ENCODE data around the gene TROAP. TPM values are rescaled to one million over a fixed set of nuclear protein-coding genes. Genes with fewer than 3 reads are reported as not detected.

TROAP gene
- total and polyA plus RNA-seq, 2 experiments from 2014 or later = 46.4 to 47.5 TPM

DNA sequence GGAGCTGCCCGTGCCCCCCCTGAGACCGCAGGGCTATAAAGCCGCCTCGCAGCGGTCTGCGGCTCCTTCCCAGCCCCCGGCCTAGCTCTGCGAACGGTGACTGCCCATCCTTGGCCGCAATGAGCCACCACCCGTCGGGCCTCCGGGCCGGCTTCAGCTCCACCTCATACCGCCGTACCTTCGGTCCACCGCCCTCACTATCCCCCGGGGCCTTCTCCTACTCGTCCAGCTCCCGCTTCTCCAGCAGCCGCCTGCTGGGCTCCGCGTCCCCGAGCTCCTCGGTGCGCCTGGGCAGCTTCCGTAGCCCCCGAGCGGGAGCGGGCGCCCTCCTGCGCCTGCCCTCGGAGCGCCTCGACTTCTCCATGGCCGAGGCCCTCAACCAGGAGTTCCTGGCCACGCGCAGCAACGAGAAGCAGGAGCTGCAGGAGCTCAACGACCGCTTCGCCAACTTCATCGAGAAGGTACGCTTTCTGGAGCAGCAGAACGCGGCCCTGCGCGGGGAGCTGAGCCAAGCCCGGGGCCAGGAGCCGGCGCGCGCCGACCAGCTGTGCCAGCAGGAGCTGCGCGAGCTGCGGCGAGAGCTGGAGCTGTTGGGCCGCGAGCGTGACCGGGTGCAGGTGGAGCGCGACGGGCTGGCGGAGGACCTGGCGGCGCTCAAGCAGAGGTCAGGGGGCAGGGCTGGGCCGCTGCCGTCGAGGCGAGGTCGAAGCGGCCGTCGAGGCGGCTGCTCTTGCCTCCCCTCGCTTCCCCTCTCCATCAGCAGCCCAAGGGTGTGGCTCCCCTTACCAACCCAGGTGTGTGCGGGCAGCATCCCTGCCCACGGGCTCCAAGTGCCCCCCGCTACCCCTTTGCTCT lies 27.7 kb upstream of the TROAP start, which contains the start of gene PRPH (continued):
- TF ChIP-seq, protein P1, sequence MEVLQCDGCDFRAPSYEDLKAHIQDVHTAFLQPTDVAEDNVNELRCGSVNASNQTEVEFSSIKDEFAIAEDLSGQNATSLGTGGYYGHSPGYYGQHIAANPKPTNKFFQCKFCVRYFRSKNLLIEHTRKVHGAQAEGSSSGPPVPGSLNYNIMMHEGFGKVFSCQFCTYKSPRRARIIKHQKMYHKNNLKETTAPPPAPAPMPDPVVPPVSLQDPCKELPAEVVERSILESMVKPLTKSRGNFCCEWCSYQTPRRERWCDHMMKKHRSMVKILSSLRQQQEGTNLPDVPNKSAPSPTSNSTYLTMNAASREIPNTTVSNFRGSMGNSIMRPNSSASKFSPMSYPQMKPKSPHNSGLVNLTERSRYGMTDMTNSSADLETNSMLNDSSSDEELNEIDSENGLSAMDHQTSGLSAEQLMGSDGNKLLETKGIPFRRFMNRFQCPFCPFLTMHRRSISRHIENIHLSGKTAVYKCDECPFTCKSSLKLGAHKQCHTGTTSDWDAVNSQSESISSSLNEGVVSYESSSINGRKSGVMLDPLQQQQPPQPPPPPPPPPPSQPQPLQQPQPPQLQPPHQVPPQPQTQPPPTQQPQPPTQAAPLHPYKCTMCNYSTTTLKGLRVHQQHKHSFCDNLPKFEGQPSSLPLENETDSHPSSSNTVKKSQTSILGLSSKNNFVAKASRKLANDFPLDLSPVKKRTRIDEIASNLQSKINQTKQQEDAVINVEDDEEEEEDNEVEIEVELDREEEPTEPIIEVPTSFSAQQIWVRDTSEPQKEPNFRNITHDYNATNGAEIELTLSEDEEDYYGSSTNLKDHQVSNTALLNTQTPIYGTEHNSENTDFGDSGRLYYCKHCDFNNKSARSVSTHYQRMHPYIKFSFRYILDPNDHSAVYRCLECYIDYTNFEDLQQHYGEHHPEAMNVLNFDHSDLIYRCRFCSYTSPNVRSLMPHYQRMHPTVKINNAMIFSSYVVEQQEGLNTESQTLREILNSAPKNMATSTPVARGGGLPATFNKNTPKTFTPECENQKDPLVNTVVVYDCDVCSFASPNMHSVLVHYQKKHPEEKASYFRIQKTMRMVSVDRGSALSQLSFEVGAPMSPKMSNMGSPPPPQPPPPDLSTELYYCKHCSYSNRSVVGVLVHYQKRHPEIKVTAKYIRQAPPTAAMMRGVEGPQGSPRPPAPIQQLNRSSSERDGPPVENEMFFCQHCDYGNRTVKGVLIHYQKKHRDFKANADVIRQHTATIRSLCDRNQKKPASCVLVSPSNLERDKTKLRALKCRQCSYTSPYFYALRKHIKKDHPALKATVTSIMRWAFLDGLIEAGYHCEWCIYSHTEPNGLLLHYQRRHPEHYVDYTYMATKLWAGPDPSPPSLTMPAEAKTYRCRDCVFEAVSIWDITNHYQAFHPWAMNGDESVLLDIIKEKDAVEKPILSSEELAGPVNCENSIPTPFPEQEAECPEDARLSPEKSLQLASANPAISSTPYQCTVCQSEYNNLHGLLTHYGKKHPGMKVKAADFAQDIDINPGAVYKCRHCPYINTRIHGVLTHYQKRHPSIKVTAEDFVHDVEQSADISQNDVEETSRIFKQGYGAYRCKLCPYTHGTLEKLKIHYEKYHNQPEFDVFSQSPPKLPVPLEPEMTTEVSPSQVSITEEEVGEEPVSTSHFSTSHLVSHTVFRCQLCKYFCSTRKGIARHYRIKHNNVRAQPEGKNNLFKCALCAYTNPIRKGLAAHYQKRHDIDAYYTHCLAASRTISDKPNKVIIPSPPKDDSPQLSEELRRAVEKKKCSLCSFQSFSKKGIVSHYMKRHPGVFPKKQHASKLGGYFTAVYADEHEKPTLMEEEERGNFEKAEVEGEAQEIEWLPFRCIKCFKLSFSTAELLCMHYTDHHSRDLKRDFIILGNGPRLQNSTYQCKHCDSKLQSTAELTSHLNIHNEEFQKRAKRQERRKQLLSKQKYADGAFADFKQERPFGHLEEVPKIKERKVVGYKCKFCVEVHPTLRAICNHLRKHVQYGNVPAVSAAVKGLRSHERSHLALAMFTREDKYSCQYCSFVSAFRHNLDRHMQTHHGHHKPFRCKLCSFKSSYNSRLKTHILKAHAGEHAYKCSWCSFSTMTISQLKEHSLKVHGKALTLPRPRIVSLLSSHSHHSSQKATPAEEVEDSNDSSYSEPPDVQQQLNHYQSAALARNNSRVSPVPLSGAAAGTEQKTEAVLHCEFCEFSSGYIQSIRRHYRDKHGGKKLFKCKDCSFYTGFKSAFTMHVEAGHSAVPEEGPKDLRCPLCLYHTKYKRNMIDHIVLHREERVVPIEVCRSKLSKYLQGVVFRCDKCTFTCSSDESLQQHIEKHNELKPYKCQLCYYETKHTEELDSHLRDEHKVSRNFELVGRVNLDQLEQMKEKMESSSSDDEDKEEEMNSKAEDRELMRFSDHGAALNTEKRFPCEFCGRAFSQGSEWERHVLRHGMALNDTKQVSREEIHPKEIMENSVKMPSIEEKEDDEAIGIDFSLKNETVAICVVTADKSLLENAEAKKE (CRISPR knock-in tag; IDR thresholded peaks at IDR 0.05) = no peak
- TF ChIP-seq, protein P2, sequence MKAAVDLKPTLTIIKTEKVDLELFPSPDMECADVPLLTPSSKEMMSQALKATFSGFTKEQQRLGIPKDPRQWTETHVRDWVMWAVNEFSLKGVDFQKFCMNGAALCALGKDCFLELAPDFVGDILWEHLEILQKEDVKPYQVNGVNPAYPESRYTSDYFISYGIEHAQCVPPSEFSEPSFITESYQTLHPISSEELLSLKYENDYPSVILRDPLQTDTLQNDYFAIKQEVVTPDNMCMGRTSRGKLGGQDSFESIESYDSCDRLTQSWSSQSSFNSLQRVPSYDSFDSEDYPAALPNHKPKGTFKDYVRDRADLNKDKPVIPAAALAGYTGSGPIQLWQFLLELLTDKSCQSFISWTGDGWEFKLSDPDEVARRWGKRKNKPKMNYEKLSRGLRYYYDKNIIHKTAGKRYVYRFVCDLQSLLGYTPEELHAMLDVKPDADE (IDR thresholded peaks at IDR 0.05) = no peak
- TF ChIP-seq EZH2phosphoT487 (IDR thresholded peaks at IDR 0.05; ENCODE audit: unreplicated experiment) (peak; percentile 99), NANOG (IDR thresholded peaks at IDR 0.05; ENCODE audit: borderline replicate concordance) (no peak), ZNF331 (CRISPR knock-in tag; IDR thresholded peaks at IDR 0.05; ENCODE audit: low read depth) (no peak)
